SW480 (cell line): ENCODE data around the gene HPS1.

Experiments
- DNase-seq: peaks from one replicate; pipeline ENCODE4 v3.0.0-alpha.2; 2016; ENCODE audit warnings: low spot score

The HPS1 gene

DNA sequence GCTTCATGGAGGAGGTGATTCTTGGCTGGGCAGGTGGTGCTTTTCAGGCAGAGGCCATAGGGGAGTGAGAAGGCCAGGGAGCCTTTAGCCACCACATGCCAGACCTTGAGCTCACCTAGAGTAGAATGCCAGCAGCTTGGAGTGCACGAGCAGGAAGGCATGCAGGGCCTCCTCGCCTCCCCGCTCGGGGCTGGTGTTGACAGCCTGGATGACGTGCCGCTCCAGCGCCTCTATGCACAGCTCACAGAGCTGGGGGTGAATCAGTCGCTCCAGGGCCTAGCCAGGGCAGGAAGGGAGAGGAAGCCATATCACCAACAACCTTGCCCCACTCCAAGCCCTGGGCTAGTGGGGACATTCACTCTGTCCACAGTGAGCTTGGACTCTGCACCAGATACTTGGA is 15.7 kb downstream of the HPS1 start:
- DNase-seq, result no peak

DNA sequence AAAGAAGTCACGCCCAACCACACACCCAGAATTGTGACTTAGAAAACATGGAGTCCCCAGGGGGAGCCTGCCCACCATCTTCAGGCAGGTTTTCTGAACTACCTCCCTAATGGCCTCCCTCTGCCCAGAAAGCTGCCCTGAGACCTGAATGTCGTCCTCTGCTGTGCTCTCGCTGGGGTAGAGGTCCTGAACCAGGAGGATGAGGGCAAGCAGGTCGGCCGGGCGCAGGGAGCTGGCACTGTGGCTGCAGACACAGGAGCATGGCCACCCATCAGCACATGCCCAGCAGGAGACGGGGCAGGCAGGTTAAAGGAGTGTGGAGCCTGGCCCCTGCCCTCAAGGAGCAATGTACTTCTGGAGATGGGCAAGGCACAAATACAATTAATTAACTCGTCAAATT is 16.3 kb downstream of the HPS1 start:
- no peak for DNase-seq

DNA sequence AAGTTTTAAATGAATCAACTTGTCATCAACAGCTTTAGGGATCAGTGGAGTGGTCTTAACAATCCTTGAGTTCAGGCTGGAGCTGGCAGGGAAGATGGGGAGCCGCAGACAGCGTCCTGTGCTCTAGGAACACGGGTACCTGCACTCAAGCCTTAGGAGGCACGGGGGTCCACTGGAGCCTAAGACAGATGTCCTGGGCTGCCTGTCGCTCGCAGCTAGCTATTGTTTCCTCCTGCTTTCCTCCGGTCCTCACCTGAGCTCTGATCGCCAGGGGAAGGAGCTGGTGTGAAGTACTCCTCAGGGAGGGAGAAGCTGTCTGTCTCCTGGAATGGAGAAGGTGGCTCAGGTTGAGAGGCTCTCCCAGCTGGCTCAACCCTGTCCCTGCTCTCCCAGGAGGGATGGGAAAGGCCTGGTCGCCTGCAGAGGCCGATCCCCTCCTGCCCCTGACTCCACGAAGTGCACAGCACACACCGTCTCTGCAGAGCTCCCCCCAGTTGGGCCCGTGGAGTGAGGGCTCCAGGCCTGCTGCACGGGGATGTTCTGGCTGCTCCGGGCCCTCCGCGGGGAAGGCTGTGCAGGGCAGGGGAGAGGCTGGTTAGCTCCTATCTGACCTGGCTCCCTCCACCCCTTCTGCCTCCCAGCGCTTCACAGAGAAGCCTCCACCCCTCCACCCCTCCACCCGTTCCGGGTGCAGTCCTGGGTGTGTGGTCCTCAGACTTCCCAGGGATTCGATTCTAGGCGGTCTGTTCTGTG is 17.2 kb downstream of the HPS1 start:
- DNase-seq, result no peak

DNA sequence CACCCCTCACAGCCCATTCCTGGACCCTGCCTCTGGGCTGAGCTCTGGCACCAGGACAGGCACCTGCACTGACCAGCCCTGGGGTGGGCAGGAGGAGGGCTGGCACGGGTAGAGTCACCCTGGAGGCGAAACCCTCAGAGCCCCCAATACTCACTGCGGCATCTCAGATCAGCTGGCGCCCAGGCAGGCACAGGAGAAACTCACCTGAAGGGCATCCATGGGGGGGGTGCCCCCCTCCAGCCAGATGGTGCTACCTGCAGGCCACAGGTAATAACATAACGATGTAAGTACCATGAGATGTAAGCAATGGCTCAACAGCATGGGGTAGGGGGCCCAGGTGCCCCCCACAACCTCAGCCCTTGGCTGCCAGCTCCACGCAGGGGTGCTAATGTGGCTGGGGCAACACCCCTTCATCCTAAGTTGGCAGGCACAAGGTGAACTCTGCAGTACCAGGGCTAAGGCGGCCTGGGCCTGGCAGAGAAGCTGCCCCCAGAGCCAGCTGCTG is 19.7 kb downstream of the HPS1 start:
- no peak for DNase-seq

DNA sequence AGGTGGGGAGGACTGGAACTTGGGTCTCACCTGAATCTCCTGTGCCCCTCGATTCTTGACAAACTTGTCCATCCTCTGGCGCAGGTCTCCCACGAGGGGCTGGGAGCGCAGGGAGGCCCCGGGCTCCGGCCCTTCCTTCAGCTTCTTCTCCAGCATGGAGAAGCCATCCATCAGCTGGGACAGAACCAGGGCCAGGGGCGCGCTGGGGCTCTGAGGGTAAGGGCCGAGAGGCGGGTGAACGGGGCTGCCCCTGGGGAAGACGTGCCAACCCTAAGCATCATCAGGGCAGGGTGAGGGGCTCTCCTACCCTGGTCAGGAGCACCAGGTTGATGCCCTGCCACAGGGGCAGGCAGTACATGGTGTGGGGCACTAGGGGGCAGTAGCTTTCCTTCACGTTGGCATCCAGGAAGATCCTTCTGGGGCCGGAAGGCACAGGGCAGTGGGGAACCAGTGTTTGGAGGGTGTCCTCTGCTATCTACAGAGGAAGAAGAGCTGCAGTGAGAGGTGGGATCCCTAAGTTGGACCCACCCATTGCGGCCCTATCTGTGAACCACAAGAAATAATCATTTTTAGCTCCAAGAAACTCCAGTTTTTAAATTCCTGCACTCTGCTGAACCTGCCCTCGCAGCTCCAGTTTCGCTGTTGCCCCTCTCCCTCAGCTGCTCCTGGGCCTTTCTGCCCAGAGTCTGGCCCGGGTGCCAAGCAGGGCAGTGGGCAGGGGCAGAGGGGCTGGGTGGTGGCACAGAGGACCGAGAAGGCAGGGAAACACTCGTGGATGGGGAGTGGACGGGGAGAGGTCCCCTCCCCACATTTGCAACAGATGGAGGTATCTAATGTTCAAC is 21.0 kb downstream of the HPS1 start:
- peak; percentile 26 for DNase-seq

DNA sequence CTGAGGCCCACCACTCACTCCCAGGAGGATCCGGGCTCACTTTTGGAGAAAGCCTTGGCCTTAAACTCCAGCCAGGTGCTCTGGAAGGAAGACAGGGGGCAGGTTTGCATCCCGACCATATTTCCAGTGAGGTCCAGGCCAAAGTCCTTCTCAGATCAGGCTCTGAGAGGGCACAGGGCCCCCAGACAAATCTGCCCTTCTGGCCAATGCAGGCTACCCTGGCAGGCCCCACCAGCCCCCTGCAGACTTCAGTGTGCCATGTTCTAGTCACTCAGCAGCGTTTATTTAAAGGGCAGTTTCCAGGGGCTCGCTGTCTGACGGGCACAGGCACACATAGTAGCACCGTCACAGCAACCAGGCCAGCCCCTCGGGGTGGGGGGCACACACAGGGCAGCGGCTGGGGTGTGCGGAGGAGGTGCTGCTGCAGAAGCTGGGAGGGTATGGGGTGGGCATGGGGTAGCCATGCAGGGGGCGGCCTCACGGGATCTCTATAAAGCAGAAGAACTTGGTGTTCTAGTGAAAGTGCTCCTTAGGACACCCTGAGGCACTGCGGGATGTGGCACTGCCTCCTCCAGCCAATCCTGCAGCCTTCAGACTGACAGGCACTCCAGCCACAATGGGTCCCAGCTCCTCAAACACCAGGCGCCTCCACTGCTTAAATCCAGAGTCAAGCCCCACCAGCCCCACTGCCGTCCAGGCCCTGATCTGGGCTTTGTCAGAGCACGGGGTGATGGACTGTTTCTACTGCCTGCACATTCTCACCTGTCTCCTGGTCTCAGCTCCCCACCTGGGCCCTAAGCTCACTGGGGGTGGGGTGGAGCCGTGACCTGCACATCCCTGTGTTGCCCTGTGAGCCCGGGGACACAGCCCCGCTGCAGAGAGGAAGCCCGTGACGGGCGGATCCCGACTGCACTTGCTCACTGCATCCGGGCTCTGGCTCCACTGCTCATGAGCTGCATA is 22.2 kb downstream of the HPS1 start:
- no peak for DNase-seq

DNA sequence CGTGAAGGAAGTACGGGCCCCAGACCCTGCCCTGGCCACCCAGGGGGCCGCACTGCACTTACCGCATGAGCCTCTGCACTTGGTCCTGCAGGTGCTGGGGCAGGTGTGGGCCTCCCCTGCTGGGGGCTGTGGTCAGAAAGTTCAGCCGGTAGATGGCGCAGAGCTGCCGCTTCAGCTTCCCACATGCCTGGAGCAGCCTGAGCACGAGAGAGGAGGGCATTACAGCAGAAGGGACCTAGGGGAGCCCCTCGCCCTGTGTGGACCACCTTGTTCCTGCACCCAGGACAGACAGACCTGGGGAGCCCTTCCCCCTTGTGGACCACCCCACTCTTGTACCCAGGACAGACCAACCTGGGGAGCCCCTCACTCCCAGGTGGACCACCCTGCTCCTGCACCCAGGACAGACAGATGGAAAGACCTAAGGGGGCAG is 23.0 kb downstream of the HPS1 start:
- DNase-seq, result no peak

DNA sequence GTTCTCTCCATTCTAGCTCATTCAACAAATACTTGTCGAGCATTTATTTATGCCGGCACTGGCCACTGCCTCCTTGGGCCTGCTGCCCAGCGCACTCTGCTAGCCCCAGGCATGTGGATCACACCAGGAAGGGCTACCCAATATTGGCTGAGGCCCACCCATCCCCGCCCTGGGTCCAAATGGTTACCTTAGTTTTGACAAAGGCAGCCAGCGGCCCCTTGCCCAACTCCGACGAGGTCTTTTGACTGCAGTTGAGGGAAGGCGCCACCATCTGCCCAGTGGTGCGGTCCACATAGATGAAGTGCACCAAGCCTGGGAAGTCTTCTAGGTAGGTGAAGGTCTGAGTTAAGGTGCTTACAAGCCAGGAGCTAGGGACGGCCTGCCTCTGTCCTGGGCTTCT is 24.6 kb downstream of the HPS1 start:
- no peak for DNase-seq

DNA sequence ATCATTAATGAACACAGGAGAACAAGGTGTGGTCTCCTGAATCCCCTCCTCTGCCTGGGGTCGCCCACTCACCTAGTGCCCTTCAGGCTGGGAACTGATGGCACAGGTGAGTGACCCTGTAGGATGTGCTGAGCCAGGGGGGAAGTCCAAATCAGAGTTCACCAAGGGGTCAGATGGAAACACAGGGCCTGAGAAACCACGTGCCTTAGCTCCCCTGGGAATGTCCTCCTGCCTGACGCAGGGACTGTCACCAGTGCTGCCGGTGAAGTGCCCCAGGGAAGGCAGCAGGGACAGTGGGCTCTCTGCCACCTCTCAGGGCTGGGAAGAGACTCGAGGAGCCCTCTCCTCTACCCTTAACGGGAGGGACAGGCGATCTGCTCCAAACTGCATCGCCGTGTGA is 25.9 kb downstream of the HPS1 start:
- no peak for DNase-seq

DNA sequence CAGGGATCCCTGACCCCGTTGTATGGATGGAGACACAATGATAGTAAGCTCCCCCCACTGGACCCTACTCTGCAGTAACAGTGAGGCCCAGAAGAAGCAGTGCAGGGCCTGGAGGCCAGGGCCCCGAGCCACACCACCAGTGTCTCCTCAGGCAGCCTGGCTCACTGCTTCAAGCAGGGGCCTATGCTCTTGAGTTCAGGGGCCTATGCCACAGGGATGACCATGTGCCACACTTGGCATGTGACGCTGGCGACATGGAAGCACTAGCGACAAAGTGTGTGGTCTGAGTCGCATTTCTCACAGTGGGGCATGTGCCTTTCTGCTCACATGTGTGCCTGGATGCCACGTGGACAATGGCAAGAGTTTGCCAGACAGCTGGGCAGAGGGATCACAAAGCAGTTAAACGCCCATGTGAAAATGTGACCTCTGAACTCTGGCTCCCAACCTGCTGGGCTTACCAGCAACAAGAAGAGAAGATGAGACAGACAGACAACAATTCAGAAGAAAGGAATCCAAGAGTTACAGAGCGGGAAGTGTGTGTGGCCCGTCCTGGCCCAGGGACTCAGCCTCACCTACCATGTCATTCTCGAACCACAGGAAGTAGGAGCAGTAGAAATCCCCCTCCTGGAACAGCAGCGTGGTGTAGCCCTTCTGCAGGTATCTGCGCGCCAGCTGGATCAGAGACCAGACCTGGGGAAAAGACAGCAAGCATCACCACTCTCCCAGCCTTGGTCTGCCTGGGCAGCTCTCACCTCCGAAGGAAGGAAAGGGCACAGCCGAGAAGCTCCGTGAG is 27.1 kb downstream of the HPS1 start:
- DNase-seq, result no peak

DNA sequence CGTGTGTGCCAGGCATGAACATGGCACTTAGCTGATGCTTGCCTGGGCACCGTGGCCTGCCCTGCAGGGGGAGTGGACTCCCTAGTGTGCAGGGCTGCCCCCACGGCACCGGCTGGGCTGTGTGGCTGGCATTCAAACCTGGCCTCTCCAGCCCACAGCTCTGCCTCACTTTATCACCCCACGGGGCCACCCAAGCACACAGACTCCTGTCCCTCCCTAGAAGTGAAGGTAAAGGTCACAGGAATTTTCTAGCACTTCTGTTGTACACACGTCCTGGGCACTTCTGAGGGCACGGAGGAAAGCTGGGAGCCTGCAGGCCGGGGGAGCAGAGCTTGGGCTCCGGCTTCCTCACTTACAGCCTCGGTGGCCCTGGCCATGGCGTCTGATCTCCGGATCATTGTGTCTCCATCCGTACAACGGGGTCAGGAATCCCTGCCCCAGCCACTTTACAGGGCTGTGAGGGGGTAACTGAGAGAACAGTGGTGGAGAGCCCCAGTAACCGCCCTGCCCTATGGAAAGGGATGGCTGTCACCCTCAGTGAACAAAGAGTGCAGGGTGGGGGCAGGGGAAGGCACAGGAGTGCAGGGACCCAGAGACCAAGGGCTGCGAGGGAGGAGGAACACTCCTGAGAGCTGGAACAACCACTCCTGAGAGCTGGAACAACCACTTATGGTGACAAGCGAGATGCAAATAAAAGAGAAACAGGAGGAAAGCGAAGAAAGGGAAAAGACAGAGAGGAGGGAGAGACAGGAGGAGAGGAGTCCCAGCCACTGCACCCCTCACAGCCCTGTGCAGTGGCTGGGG is 27.9 kb downstream of the HPS1 start:
- DNase-seq, result no peak

DNA sequence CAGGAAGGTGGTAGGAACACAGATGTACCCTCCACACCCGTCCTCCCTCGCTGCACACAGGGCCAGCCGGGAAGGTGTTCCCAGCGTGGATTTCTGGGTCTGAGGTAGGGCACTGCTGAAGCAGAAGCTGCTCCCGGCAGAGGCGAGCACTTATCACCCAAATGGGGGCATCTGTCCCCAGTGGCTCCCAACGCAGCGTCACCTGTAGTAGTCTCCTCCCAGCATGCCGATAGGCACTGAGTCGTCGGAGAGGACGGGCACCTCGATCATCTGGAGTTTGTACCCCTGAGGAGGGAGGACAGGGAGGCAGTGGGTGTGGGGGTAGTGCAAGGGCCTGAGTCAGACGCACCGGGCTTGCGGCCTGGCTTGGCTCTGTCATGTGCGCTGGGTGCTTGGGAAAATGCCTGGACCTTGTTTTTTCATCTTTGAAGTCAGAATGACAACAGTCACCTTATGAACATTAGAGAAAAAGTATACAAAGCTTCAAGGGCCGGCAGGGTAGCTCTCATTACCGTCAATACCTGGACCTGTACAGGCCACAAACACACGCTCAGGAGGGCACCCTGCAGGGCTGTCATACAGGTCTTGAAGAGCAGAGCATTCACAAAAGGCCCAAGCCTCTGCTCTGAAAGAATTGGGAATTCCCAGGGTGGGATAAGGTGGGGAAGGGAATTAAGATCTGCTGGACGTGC is 28.6 kb downstream of the HPS1 start:
- DNase-seq, result no peak

DNA sequence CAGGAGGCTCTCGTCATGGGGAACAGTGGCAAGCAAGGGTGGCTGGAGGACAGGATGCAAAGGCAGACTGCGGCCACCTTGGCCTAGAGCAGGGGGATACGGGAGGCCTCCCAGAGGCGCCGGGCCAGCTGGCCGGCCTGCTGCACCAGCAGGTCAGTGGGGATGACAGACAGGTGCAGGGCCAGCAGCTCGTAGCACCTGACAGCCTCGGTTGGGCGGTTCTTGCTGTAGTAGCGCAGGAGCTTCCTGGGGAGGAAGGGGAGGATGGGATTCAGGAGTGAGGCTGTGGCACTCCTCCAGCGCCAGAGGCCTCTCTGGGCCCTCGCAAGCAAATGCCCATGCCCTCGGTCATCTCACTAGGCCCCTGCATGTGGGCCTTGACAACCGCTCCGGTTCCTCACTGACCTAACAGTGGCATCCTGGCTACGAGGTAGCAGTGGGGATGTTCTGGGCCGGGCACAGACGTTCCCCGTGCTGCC is 29.2 kb downstream of the HPS1 start:
- DNase-seq, result no peak

DNA sequence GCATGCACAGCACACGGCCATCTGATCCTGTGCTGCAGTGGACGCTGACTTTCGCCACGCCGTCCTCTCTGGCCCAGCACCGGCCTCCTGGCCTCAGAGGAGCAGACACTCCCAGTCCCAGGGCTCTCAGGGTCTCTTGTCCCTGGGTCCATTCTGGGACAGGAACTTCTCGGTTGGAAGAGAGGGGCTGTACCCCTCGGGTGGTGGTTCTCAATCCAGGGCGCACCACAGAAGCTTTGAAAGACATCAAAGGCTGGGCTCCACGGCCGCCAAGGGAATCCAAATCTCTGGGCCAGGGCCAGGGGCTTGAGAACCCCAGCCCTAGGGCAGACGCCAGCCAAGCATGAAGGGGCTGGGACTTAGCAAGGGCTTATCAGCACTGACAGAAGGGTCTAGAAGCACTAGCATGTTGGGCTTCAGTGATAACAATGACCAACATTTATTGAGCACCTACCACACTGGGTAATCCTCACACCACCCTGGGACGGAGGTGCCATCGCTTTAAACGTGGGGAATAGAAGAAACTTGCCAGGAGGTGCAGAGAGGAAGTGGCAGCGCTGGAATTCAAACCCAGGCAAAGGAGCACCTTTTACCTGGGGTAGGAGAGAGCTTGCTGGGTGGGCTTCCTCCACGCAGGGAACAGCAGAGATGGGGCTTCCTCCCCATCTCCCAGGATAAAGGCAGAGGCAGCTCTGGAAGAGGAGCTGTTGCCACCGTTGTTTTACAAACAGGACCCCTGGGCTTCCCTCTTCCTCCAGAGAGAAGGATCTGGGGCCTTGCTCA is 29.9 kb downstream of the HPS1 start:
- no peak for DNase-seq

DNA sequence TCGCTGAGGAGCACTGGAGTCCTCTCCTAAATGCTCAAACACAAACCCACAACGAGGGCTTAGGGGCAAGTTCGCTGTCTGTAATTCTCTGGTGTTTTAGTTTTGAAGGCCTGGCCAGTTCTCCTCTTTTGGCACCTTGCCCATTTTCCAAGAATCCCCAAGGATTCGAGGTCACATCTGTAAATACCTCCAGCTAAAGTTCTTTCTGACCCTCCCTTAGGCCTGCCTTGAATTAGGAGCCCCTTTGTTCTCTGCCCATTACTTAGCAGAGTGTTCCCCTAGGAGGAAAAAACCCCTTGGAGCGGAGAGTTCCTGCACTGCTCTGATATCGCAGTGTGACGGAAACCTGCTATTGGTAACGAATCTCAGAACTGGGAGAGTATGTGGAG is 31.0 kb downstream of the HPS1 start:
- no peak for DNase-seq

DNA sequence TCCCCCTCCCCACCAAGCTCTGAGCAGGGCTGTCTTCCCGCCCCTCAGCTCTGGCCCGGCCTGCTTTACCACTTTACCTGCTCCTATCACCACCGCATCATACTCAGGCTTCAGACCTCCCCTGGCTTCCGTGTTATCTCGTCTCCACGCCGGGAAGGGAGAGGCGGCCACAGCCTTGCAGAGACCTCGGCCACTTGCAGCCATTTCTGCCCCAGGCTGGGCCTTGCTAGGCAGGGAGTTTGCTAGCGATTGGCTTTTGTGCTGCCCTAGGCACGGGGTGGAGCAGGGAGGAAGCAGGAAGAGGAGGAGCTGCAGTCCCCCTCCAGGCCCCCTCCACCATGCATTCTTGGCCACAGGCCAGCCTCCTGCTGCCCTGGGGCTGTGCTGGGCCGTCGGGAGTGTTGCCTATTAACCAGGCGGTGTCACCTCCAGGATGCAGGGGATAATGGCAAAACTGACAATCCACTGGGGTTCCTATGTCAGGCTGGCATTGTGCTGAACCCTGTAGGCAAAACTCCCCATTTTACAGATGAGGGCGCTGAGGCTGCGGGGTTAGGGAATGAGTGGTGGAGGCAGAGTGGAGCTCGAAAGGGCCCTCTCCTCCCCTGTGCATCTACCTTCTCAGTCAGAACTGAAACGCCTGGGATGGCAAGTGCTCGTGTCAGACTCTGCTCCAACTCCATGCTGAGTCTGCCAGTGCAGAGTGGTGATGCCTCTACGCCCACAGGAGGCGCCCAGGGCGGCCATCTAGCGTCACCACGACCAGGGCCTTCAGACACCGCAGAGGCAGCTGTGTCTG is 31.6 kb downstream of the HPS1 start, which contains the start of gene PYROXD2:
Gene PYROXD2 (minus strand): TSS at position 251 of the 799 bp plus-strand sequence. CDS start 47 bp downstream, at position 204.
- DNase-seq, result peak; percentile 86

DNA sequence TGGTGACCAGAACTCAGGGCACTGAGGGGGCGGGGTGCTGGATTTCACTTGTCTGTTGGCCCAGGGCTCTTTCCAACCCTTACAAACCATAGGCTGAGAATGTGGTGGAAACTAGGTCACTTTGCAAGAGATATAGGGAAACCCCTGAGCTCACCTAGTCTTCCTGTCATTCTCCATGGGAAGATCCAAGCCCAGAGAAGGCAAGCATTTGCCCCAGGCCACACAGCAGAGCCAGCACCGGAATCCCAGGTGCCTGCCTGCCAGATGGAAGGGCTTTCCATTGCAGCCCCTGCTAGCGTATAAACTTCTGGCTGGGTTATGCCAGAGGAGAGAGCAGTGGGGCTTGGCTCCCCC is 32.2 kb downstream of the HPS1 start:
- DNase-seq, result no peak

DNA sequence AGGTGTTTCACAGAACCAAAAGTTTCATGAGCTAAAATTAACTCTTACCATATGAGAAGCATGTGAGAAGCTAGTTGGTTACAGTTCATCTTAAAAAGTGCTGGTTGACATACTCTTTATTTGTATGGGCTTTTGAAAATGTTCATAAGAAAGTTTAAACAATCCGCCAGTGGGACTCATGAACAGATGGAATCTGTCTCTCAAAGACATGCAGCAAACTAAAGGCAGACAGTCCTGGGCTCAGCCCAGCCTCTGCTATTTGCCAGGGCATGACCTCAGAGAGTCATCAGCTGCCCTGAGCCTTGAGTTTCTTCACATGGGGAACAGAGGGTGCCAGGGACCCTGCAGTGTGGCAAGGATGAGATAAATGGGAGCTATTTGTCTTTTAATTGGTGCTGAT is 35.0 kb downstream of the HPS1 start:
- no peak for DNase-seq
